GM21381 (cell line): ENCODE measurements around the gene BIRC7.
"Not testable (repeated sequence)": the region's sequence is repeated elsewhere in the genome, so short reads cannot be mapped to it uniquely, and the experiment has no call there.

Source experiments
- ATAC-seq: cut with Tn5 transposase; IDR thresholded peaks from one replicate; pipeline ENCODE4 v1.9.1; 2021; ENCODE audit warnings: mild to moderate bottlenecking, moderate library complexity; ENCODE audit not compliant: unreplicated experiment

Gene BIRC7

GRCh38 chr20:63246490-63247288 lies 11.0 kb downstream of the BIRC7 start:
- no peak for ATAC-seq

DNA sequence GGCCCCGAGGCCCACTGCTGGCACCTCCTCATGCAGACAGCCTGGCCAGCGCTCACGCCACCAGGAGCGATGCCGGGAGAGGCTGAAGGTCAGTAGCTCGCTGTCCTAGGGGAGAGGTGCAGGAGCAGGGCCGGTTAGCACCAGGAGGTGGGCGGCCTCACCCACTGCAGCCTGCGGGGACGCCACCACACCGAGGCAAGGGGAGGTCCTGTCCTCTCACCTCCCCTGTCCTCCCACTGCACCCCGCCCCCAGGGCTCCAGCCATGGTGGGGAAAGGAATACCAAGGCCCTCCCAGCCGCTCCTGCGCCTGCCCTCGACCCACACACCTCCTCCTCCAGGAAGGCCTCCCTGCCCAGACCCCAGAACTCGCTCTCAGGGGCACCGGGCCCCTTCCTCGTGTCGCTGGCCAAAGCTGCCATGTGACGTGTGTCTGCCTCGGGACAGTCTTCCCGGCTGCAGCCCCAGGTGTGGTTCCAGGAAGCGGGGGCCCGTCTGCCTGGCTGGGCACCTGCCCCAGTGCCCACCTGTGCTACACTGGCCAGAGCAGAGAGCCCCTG lies 12.0 kb downstream of the BIRC7 start:
- no peak for ATAC-seq

DNA sequence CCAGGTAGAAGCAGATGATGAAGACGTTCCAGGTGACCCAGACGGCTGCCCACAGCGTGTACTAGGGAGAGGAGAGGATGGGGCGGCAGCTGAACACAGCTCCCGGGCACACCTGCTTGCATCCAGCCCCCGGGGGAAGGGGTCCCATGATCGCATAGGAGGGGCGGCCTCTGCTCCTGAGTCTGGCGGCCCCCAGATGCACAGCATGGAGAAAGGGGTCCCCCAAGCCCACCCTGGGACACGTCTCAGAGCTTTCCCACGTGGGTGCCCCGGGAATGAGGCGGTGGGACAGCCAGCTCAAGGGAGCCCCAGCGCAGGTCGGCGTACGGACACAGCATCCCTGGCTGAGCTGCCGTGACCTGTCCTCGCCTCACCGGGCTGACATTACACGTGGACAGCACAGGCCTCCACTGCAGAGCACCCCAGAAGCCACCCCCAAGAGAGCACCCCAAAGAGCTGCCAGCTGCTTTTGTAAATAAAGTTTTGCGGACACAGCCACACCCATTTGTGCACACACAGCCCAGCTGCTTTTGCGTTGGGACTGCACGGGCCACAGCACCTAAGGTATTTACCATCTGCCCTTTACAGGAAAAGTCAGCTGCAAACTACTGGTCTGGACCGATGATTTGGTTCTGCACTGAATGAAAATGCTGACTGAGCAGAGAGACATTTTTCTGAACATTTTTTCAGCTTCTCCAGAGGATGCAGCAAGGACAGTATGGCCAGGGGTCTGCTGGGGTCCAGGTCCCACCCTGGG lies 13.3 kb downstream of the BIRC7 start:
- no peak for ATAC-seq

DNA sequence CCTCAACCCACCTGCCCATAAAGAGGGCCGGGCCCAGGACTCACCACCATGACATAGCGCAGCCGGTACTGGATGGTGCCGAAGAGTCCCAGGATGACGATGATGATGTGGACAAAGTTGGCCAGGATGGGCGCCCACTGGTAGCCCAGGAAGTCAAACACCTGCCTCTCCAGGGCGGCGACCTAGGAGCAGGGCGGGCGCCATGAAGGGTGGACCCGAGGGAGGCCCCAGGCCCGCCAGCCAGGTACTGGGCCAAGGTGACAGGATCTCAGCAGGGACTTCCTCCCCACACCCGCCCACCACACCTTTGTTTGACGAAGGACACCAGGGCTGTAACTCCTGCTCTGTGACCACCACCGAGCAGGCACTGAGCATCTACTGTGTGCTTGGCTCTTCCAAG lies 14.2 kb downstream of the BIRC7 start:
- ATAC-seq = no peak

- ATAC-seq = not testable (repeated sequence)
Observed at GRCh38 chr20:63251350-63251749, 15.6 kb downstream of the BIRC7 start.

- ATAC-seq = no peak
Observed at GRCh38 chr20:63252284-63252711, 16.6 kb downstream of the BIRC7 start.

DNA sequence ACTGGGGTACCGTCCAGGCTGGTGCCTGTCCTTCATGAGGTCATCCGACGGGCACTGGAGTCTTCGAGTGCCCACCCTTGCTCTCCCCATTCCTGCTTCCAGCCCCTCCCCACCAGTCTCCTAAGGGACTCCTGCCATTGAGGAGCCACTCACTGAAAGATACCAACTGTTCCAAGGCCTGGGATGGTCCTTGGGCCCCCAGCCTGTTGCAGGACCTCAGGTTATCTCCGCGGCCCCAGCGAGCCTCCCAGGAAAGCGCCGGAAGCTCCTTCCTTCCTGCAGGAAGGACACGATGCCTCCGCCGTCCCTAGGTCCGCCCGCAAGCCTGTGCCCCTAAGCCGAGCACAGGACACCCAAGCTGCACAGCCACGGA lies 17.3 kb downstream of the BIRC7 start:
- ATAC-seq = no peak

DNA sequence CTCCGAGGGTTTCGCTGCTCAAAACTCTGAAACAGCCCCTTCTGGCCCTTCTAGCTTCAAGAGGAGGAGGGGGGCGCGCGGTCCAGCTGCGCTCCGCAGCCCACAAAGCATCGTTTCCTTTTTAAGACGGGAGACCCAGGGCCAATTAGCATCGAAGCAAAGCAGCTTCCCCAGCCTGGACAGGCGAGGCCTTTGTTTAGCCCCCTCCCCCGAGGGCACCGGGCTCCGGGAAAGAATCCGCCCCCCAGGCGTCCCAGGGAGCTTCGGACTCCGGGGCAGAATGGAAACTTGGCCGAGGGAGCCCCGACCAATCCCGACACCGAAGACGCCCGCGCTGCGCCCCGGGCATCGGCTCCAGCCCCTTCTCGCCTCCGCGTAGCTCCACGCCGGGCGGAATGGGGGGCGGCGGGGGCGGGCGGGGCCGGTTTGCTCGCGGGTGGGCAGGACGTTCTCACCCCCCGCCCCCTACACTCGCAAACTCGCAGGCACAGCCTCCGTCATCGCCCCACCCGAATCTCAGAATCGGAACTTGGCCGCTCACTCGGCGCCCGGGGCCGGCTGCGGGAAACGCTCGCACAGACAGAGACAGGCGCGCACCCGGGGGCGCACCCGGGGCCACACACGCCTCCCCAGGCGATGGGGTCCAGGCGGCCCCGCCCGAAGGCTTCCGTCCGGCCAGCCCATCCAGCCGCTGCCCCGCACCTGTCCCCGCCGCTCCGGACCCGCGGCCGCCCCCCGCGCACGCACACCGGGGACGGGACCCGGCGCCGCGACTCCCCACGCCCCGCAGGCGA lies 17.9 kb downstream of the BIRC7 start:
- no peak for ATAC-seq

- ATAC-seq = no peak
Observed at GRCh38 chr20:63254232-63254605, 18.5 kb downstream of the BIRC7 start, which contains the start of gene NKAIN4. Gene NKAIN4 (minus strand): TSS chr20:63254463. CDS start chr20:63254450, 13 bp downstream.

- no peak for ATAC-seq
Observed at GRCh38 chr20:63254606-63255384, 19.1 kb downstream of the BIRC7 start.

DNA sequence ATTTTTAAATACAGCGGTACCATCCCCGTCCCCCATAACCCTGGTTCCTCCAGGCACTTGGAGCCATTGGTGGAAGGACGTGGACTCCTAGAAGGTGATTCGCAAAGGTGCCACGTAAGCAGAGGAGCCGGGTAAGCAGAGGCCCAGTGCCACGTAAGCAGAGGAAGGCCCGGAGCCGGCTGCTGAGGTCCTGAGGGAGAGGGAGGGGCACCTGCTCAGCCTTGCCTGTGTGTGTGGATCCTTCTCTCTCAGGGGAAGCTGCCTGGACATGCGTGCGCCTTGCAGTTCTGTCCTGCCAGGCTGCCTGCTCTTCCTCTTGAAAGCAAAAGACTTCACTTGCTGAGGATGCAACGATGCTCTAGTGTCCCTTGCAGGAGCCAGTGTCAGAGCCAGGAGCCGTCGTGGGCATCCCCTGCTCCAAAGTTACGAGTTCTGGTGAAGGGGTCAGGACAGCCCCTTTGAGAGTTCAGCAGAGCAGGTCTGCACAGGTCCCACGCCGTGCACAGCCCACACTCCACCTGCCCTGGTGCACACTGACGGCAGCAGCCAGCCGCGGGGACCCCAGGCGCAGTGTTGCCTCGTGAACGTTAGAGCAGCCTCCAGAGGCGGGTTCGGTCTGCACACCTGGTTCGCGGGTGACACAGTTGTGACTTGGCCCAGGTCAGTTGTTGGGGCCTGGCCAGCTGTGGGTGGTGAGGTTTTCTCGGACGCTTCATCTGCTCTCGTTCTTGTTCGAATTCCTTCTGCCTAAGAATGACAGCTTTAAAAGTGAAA lies 20.4 kb downstream of the BIRC7 start:
- ATAC-seq = no peak

DNA sequence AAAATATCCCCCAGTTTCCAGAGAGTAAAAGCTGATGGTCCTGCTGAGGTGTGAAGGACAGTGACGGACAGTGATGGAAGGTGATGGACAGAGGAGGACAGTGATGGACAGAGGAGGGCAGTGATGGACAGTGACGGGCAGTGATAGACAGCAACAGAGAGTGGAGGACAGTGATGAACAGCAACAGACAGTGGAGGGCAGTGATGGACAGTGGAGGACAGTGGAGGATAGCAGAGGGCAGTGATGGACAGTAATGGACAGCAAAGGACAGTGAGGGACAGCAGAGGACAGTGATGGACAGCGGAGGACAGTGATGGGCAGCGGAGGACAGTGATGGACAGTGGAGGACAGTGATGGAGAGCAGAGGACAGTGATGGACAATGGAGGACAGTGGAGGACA lies 21.2 kb downstream of the BIRC7 start:
- no peak for ATAC-seq

DNA sequence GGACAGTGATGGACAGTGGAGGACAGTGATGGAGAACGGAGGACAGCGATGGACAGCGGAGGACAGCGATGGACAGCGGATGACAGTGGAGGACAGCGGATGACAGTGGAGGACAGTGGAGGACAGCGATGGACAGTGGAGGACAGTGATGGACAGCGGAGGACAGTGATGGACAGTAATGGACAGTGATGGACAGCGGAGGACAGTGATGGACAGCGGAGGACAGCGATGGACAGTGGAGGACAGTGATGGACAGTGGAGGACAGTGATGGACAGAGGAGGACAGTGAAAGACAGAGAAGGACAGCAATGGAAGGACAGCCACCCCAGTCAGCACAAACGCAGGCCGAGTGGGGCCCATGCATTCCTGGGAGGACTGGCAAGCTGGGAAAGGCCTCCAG lies 21.9 kb downstream of the BIRC7 start:
- ATAC-seq = no peak

DNA sequence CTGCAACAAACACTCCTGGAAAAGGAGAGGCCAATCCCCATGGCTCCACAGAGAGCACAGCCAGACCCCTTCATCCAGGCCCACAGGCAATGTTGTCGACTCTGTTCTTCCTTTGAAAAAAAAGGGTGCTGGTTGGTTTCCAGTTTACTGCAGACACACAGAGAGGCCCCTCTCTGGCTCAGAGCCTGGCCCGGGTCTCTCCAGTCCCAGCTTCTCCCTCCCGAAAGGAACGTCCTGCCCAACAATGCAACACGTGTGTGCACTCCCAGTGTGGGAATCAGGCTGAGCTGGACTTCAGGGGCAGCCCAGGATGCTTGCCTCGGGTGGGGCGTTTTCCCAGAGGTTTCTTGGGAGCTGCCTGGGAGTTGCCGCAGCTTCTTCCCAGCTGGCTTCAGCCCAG lies 23.1 kb downstream of the BIRC7 start:
- ATAC-seq = no peak

DNA sequence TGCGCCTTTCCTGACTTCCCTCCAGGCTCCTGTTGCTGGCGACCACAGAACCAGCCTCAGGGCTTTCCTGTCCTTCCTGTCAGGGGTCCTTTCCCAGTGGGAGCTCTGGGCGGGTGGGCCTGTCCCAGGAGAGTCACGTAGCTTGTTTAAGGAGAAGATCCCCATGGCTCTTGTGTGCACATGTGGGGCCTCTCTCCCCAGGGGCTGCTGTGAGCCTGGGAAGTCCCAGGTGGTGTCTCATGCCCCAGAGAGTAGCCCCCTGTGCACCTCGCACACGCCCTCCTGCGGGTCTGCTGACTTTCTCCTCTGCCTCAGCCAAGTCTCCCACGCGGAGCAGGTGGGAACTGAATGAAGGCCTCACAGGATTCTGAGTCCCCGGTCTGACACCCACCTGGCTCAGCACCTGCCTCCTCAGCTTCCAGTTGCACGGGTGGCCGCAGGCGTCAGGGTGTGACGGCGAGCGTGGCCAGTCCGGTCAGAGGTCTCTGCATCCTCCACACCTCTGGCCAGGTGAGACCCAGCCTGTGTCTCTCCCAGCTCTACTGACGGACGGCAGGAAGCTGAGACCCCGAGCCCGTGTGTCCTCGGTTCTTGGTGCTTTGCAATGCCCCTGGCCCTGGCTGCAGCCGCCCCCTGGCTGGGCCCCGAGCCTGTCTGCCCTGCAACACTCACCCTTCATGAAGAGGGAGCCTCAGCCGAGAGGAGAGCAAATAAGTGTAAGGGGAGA lies 24.2 kb downstream of the BIRC7 start:
- ATAC-seq = no peak

DNA sequence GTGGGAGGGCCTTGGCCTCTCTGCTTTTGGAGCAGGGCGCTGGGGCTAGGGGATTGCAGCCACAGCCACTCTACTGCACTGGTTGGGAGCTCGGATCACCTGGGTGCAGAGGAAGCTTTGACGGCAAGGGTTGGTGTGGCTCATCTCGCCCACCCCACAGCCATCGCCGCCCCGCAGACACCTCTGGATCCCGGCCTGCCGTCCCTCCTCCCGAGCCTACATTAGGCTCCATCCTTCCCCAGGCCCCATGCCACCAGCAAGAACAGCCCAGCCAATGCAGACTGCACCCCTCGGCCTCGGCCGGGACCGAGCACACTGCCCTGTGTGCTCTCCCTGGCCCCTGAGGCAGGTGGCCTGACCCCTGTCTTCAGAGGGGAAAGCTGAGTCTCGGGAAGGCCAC lies 24.8 kb downstream of the BIRC7 start:
- no peak for ATAC-seq

- no peak for ATAC-seq
Observed at GRCh38 chr20:63261060-63261794, 25.5 kb downstream of the BIRC7 start.

DNA sequence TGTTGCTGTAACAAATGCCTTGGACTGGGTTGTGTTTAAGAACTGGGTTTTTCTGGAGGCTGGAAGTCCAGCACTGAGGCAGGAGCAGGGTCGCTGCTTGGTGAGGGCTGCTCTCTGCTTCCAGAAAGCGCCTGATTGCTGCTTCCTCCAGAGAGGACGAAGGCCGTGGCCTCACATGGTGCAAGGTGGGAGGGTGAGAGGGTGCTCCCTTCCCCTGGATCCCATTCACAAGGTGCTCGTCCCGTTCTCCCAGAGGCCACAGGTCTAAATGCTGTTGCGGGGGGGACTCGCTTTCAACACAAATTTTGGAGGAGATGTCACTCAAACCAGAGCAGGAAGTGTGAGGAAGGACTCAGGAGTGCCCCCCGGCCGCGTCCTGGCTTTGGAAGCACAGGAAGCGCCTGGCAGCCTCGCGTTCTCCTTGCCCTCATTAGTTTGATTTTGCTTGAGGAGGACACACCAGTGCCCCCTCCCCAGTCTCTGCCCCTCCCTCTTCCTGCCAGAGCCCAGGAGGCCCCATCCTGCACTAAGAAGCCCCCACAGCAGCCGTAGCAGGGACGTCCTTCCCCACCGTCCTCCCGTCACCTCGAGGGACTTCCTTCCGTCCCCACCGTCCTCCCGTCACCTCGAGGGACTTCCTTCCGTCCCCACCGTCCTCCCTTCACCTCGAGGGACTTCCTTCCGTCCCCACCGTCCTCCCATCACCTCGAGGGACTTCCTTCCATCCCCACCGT lies 26.3 kb downstream of the BIRC7 start:
- ATAC-seq = no peak
